NCI-H82 treated with DMSO at 0.1 percent for 48 hours (cell line): ENCODE results near the gene USP15.

Experiments used
- DNase-seq: peaks from one replicate; lab custom pipeline; 2025; ENCODE audit not compliant: unreplicated experiment; lab: John Stamatoyannopoulos, UW

Gene USP15

DNA sequence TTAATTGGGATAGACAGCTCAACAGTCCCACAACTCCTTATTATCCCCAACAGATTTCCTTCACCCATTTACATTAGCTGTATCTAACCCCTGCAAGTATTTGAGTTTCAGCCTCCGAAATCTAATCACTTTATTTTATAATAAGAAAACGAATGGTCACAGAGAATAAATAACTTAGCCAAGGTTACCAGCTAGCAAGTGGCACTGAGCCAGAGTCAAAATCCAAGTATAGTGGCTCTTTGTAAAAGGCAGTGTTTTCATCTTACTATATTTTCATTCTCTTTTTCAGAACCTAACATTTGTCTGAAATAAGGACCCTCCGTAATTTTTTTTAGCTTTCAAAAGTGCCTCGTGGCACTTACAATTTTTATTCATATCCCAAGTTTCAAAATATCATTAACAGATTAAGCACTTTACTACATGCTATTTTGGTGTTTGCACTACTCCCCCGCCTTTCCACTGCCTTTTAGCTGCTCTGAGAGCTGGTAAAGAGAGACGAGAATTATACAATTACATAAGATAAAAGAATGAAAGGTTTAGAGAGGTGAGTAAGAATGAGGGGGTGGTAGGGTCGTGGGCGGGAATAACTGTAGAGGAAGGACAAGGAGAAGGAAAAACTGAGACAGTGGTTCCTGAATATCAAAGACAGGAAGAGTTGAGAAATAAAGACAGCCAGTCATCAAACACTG, 3.7 kb upstream of the USP15 start:
- DNase-seq: no peak

DNA sequence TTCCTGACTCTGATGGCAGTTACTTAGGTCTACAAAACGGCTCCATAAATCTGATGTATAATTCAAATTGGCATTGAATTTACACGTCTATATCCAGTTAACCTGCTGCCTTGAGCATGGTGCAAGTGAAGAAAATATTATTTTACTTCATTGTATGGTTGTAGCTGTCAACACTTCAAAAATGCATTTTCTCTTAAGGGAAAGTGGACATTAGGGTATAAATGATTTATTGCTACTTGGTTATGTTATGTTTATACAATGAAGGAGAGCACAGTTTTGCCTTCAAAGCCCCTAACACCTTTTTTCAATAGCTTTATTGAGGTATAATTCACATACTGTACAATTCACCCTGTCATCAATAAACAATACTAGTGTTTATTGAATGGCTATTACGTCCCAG, 2.0 kb upstream of the USP15 start:
- DNase-seq: no peak

DNA sequence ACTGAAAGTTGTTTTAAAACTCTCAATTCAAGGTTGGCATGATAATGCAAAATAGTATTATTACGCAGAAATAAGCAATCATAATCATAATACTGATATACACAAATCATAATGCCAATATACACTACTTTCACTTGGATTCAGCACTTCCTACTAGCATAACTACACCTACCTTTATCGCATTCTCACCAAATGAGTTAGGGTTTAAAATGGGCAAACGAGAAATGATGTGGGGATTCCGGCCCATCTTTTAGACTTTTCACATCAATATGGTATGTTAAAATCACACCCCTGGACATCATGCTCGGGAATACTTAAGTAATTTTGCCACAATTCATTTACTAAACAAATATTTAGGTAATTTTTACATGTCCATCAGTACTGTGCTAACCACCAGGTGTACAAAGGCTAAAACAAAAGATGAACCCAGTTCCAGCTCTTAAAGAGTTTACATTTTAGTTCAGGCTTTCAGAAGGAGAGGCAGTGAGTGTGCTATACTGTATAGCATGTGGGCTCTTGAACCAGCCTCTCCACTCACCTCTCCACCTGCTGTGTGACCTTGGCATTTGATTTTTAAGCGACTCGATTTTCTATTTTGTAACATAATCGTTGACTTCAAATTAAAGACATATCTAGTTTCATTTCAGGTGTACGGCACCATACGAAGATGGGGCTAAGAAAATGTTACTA, 1.1 kb upstream of the USP15 start:
- DNase-seq: no peak

DNA sequence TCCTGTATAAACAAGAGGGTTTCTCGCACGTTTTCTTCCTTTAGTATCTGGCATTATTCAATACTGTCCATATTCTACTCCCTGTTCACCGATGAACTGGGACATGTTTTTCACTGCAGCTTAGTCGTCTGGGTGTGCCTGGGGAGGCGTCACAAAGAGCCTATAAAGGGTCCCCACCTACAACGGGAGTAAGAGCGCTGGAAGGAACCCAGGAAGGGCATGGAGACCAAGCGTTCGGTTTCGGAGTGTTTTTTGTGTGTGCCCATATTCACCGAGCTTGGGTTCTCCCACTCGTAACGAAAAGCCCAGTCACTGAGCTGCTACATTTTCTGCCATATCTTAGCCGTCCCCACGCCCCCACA, 592 bp upstream of the USP15 start:
- peak; percentile 40 for DNase-seq

DNA sequence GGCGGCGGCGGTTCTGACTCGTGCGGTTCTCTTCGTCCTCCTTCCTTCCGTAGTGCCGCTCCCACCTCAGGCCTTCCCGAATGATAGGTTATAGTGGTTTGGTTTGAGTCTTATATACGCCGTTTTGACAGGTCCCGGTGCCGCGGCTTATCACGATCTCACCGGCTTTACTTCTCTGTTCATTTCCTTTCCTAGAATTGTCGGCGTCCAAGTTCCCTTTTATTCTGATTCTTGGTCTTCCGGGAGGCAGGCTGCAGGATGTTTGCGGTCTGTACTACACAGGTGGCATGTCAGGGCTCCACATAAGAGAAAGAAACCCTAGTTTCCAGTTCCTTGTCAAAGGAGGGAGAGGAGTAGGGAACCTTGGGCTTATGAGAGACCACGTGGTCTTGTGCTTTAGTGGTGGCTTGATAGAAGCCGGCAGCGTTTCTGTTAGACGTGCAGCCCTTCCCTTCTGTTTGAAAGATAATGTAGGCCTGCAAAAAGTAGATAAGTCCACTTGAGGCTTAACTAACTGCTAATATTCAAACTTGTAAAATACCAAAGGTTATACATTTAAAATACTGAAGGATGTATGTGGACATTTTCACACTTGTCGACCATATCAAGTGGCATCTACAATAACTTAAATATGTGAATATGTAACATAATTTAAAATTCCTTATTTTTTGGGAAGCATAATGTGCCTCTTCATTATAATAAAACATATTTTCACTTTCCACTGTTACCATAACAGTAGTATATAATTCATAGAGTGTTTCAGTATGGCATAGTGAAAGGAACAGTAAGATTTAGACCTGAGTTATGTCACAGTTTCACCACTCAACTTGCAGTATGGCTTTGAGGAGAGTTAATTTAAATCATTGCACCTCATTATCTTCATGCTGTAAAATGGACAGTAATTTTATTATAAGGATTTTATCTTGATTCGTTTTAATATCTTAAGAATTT, 804 bp downstream of the USP15 start:
- peak; percentile 41 for DNase-seq

DNA sequence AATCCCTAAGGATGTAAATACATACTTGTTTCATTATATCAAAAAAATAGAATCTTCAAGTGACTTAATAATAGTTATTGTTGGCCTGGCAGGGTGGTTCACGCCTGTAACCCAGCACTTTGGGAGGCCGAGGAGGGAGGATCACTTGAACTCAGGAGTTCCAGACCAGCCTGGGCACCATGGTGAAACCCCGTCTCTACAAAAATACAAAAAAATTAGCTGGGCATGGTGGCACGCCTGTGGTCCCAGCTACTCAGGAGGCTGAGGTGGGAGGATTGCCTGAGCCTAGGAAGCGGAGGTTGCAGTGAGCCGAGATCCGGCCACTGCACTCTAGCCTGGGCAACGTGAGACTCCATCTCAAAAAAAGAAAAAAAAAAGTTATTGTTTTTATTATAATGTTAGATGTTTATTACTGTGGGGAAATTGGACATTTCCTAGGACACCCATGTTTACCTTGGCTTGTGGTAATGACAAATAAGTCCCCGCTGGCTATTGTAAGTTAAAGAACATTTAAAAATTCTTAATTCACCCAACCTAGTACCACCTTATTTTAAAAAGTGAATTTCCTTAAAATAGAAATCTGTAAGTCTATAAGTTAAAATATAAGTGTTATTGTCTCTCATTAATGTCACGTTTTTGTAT, 1.8 kb downstream of the USP15 start:
- no peak for DNase-seq

DNA sequence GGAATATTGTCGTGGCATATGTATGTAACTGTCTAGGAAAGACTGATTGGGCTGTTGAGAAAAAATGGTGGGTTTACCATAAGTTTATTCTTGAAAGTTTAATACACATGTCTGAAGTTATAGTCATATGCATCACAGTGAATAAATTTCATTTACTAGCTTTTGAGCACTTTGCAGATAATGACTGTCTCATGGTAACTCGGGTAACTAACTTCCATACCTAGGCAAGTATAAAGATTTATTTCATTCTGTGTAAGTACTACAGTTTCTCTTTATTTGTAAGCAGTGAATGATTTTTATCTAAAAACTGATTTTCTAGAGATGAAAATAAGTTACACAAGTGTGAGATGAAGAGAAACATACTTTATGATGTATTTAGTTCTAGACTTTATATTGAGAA, 3.0 kb downstream of the USP15 start:
- DNase-seq: no peak

DNA sequence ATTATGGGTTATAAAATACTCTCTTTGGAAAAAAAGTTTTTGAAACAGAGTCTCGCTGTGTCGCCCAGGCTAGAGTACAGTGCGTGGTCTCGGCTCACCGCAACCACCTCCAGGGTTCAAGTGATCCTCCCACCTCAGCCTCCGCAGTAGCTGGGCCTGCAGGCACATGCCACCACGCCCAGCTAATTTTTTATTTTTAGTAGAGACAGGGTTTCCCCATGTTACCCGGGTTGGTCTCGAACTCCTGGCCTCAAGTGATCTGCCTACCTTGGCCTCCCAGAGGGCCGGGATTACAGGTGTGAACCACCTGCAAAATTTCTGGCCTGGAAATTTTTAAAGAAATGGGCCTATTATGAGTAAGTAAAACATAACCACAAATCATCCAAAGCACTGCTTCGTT, 3.8 kb downstream of the USP15 start:
- DNase-seq: no peak

DNA sequence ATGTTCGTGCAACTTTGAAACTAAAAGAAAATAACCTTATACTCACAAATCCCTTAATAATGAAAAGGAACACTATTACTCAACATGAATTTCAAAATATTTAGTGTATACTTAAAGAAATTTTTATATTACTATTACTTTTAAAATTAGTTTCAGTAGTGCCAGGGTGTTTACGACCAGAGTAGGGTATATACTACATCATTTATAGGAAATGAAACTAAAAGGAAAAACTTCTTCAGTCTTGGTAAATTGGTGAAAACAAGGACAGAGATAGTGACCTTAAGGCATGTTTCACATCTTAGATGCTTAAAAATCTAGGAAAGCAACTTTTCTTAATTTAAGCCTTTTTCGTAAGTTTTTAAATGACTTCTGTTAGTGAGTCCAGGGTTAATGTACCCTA, 4.5 kb downstream of the USP15 start:
- no peak for DNase-seq

DNA sequence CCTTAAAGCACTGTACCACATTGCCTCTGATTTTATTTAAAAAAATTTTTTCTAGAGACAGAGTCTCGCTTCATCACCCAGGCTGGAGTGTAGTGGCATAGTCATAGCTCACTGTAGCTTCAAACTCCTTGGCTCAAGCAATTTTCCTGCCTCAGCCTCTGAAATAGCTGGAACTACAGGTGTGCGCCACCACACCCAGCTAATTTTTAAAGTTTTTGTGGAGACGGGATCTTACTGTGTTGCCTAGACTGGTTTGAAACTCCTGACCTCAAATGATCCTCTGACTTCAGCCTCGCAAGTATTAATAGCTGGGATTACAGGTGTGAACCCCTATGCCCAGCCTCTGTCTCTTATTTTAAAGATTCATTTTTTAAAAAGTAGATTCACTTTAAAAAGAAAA, 5.3 kb downstream of the USP15 start:
- DNase-seq: no peak

DNA sequence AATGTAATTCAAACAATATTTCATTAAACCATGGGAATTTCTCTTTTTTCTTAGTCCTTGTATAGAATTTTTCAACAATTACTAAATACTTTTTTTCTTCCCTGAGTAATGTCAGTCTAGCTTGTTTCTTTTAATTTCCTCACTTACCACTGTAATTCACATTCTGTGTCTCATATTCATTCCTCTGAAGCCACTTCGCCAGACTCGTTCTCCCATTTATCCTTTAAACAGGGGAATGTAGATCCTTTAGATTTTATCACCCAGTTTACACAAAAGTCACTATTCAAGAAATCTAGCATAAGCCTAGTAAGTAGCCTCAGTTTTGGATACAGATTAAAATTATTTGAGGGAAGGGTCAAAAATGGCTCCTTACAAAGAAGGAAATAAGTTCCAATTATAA, 6.8 kb downstream of the USP15 start:
- no peak for DNase-seq

DNA sequence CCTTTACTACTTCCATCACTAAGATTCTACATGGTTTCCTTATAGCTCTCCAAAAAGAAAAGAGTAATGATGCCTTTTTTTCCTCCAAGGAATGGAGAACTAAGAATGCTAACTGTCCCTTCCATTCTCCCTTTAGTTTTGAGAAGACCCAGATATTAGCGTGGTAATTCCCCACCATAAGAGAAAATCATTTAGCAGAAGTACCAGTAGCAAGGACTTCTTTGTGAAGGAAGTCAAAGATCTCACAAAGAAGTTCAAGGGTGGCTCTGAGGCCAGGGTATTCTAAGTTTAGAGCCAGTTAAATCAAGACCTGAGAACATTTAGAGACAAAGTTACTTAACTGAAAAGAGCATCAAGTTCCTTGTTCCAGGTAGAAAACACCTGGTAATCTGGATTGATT, 7.3 kb downstream of the USP15 start:
- no peak for DNase-seq

DNA sequence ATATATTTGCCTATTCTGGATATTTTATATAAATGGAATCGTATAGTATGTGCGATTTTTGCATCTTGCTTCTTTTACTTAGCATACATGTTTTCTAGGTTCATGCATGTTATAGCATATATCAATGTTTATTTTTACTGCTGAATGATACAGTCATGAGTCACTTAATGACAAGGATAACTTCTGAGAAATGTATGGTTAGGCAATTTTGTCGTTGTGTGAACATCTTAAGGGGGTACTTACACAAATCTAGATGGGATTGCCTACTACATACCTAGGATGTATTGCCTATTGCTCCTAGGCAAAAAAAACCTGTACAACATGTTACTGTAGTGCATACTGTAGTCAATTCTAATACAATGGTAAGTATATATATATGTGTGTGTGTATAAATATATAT, 8.8 kb downstream of the USP15 start:
- DNase-seq: no peak

DNA sequence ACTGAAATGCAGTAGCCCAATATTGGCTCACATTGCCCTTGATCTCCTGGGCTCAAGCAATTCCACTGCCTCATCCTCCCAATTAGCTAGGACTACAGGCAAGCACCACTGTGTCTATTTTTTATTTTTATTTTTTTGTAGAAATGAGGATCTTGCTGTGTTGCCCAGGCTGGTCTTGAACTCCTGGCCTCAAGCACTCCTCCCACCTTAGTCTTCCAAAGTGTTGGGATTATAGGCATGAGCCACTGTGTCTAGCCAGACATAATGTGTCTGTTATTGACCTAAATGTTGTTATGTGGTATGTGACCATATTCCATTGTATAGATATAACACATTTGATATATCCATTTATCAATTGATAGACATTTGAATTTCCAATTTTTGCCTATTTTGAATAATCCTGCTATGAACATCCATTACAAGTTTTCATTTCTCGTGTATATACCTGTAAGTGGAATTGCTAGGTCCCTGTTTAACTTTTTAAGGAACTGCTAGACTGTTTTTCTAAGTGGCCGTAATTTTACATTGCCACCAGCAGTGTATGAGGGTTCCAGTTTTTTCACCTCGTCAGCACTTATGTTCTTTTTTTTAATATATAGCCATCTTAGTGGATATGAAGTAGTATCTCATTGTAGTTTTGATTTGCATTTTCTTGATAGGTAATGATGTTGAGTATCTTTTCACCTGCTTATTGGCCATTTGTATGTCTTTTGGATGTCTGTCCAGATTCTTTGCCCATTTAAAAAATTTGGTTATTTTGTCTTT, 9.4 kb downstream of the USP15 start:
- DNase-seq: no peak

DNA sequence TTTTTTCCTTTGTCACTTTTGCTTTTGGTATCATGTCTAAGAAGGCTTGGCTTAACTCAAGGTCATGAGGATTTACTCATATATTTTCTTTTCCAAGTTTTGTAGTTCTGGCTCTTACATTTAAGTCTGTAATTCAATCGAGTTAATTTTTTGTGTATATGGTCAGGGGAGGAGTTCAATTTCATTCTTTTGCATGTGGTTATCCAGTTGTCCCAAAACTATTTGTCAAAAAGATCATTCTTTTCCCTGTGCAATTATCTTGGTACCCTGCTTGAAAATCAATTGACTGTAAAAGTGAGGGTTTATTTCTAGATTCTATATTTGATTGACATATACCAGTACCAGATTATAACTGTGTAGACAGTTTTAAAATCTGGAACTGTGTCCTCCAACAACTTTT, 10.2 kb downstream of the USP15 start:
- DNase-seq: no peak

DNA sequence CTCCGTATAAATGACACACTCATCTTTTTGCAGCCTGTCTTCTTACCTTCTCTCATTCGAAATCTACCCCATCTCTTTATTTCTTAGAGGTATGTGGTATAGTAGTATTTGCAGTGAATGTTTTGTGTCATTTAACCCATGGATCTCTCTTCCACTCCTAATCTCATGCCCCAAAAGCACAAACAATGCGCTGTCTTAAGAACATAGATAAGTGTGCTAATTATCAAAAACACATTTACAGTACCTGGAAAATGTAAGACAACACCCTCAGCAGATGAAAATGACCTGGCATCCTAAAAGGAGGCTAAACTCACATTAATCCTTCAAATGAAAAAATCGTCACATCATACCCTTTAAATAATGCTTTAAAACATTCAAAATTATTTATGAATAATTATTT, 10.7 kb downstream of the USP15 start:
- DNase-seq: no peak

DNA sequence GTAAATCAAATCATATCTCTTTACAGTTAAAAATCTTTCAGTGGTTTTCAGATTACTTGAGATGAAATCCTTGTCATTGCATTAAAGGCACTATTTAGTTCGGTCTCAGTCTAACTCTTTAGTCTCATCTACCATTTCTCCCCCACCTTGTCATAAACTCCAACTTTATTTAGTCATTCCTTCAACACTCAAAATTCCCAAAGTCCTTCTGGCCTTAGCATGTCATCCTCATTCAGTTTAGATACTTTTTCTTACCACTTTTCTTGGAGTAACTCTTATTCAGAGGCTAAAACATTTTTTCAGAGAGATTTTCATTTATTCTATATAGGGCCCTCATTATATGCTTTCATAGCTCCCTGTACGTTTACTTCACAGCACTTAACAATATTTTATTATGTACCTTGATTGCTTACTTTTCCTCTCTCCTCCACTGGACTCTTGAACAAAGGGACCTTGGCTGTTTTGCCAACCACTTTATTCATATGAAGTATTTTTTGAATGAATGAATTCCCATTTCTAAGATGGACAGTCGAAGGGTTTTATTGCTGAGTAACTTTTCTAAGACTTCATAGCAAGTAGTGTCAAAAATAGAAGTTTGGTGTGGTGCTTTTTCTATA, 12.8 kb downstream of the USP15 start:
- DNase-seq: no peak

DNA sequence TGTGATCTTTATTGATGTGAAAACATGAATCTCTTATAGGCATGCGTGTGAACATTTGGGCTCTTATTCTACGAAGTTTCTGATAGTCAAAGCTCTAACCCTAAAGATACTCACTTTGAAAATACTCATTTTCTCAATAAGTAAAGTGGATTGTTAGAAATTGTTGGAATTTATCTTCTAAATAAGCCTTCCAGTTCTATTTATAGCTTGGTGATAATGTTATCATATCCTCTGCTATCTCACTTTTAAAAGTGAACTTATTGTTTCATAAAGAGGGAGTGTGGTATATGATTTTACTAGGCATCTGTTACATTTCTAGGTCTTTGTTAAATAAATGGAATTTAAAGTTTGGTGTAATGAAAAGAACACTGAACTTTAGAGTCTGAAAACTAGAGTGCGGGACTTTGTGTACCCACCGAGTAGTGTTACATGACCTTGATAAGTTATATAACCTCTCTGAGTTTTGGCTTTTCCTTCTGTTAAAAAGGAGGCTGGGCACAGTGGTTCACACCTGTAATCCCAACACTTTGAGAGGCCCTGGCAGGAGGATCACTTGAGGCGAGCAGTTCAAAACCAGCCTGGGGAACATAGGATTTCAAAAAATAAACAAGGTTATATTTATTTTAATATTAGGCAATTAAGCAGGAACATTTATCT, 13.6 kb downstream of the USP15 start:
- DNase-seq: no peak

DNA sequence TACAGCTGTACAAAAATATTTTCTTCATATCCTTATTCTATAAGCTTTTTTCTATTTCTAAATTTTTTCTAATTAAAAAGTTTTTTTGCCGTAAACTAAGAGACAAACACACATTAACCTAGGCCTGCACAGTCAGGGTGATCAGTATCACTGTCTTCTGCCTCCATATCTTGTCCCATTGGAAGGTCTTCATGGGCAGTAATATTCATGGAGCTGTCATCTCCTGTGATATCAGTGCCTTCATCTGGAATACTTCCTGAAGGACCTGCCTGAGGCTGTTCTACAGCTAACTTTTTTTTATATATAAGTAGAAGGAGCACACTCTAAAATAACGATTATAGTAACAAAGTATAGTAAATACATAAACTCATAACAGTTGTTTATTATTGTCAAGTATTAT, 17.8 kb downstream of the USP15 start:
- no peak for DNase-seq

DNA sequence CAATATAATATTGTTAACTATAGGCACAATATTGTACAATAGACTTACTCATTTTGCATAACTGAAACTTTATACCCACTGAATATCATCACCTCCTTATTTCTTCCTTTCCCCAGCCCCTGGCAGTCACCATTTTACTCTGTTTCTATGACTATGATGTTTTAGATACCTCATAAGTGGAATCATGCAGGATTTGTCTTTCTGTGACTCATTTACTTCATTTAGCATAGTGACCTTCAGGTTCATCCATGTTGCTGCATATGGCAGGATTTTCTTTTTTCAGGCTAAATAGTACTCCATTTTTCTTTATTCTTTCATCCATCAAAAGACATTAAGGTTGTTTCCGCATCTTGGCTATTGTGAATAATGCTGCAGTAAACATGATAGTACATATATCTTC, 18.9 kb downstream of the USP15 start:
- DNase-seq: no peak
